Caki2 (cell line): ENCODE data around the gene SPEM3. TPM values are rescaled to one million over a fixed set of nuclear protein-coding genes. Genes with fewer than 3 reads are reported as not detected.
"Not testable (repeated sequence)": the region's sequence is repeated elsewhere in the genome, so short reads cannot be mapped to it uniquely, and the experiment has no call there.

ENCODE experiments used
- DNase-seq: peaks from one replicate; pipeline ENCODE4 v3.0.0-alpha.2; 2015; ENCODE audit warnings: low read depth
- in situ Hi-C: cut with HindIII; loops from 2 replicates; pipeline ENCODE4 v1.10.0; 2016; ENCODE audit warnings: low sequenced_read_pairs, low pct_unique_long_range_greater_than_20kb, mixed read lengths
- total RNA-seq: library from RNA; depleted of rRNA; stranded (reverse); fragments of >200 nt; shearing (Covaris generic); gene quantifications from 2 replicates; pipeline ENCODE4 v1.2.3, GENCODE V29; 2014; ENCODE audit warnings: low replicate concordance

SPEM3 gene
- total RNA-seq, 1 experiment from 2014 or later, result not detected

DNA sequence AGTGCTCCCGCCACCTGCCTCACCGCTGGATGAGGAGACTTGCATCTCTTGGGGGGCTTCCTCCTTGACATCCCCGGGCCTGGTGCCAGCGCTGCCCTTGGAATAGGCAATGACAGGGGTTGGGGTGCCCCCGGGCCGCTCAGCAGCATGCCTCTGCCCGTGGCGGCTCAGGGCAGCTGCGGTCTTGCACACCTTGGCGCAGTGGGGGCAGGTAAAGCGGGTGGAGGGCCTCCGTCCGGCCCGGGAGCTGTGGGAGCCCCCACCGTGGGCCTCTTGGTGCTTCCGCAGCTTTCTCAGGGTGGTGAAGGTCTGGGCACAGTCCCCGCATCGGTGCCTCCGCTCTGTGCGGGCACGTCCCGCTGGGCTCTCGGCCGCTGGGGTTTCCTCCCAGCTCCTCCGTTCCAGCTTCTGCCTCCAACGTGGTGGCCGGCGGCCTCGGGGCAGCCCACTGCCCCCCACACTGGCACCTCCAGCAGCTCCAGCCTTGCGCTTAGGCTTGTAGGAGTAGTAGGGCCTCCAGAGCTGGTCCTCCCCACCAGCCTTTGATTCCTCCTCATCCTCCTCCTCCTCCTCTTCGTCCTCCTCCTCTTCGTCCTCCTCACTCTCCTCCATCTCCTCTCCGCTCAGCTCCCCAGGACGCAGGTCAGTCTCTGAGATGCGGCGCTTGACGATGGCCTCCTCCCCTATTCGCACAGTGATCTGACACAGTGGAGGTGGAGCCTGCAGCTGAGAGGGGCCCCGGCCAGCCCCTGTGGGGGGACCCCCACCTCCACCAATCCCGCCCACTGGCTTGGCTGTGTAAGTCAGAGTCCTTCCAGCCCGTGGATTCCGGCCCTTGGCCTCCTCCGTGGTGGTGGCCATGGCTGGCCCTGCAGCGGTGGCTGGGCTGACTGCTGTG, 34.1 kb downstream of the SPEM3 start:
- in situ Hi-C loops, result no loop called here
- DNase-seq, result no peak

DNA sequence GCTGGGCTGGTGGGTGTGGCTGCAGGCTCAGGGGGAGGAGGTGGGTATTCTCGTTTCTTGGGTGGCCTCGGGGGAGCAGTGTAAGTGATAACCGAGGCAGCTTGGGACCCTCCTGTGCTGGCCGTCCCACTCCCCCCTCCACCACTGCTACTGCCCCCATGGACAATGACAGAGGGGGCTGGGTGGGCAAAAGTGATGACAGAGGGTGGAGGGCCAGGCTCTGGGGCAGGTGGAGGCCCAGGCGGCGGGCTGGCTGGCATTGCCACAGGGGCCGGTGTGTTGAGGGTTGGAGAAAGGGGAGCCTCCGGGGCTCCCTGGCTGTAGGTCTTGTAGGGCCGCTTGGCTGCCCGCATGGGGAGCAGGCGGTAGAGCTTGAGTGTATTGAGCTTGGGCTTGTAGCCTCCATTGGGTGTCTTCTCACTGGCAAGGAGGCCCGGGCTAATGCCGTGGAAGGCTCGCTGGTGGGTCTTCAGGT, 34.8 kb downstream of the SPEM3 start:
- DNase-seq, result no peak
- in situ Hi-C loops, result no loop called here

GRCh38 chr17:7464081-7464480, 35.4 kb downstream of the SPEM3 start:
- in situ Hi-C loops, result no loop called here
- DNase-seq, result no peak

DNA sequence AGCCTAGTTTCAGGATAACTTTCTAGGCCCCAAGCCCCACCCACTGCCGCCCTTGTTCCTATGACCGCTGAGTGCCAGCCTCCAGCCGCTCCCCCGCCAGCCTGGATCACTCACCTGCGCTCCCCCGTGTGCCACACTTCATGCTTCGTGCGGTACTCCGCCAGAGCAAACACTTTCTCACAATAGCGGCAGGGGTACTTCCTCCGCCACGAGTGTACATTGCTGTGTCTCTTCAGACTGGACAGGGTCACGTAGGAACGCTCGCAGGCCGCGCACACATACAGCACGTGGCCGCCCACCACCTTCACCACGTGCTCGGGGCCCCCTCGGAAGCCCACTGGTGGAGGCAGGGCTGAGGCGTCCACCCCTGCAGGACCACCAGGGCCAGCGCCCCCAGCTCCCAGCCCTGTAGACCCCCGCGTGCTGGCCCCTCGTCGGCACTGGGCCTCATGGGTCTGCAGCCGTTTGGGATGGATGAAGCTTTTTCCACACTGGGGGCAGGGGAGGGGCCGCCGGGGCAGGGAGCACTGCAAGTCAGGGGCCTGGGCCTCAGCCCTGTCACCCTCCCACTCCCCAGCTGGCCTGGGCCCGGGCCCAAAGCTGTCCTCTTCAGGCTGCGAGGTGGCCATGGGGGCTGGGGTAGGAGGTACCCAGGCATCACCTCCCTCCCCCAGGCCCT, 37.1 kb downstream of the SPEM3 start:
- in situ Hi-C loops, result no loop called here
- DNase-seq, result no peak

DNA sequence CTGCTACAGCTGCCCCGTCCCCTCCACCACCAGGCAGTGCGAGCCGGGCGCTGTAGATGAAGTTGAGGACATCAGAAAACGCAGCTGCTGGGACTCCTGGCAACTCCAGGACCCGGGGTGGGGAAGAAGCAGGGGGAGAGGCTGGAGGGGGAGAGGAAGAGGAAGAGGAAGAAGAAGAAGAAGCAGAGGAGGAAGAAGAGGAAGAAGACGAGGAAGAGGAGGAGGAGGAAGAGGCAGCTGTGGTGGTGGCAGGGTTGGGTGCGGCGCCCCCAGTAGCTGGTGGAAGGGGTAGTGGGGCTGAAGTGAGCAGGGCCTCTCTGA, 37.6 kb downstream of the SPEM3 start:
- in situ Hi-C loops, result no loop called here
- DNase-seq, result no peak

DNA sequence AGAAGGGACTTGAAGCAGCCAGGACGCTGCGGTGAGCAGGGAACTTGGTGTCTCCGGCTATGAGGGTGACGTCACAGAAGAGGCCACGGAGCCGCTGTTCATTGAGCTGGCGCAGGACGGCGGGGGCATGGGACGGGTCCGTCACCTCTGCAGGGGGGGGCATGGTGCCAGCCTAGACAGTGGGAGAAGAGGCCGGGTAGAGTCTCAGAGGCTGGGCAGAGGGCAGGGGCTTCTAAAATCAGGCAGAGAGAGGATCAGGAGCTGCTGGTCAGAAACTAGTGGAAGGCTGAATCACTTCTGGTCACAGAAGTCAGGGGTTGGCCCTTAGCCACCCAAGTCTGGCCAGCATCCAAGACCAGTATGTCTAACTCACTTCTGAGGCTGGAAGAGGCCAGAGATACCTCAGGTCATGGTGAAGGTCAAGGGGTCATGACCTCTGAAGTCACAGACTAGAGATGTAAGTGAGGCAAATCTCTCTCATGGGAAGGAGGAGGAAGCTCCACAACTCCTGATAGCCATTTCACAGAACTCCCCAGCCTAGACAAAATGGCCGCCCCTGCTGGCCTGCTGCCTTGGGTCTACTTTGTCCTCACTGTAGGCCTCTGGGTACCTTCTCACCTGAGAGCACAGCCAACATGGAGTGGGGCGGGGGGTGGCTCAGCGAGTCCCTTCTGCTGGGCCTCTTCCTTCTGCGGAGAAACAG, 38.1 kb downstream of the SPEM3 start:
- in situ Hi-C loops, result no loop called here
- no peak for DNase-seq

- DNase-seq, result no peak
- in situ Hi-C loops, result no loop called here
Observed at GRCh38 chr17:7467498-7467897, 38.8 kb downstream of the SPEM3 start.

- in situ Hi-C loops, result no loop called here
- DNase-seq, result no peak
Observed at GRCh38 chr17:7468290-7468689, 39.6 kb downstream of the SPEM3 start.

DNA sequence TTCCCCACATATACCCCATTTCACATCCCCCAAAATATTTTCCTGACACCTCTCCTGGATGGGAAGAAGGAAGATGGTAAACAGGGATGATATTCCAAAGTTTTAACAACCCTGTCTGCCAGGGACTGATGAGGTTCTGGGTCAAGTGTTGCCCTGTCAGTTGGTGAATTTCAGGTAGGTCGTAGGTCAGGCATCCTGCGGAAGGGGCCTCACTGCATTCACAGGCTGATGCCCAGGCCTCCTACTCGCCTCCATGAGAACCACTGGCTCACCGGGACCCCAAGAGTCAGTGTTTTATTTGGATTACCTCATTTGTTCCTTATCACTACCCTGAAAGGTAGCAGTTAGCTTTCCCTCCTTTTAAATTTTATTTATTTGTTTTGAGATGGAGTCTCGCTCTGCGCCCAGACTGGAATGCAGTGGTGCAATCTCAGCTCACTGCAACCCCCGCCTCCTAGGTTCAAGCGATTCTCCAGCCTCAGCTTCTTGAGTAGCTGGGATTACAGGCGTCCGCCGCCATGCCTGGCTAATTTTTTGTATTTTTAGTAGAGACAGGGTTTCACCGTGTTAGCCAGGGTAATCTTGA, 40.2 kb downstream of the SPEM3 start:
- in situ Hi-C loops, result no loop called here

GRCh38 chr17:7469843-7470242, 41.2 kb downstream of the SPEM3 start:
- in situ Hi-C loops, result not testable (repeated sequence)

More for the DNA sequence above, 40.2 kb downstream of the SPEM3 start:
- DNase-seq, result no peak

DNA sequence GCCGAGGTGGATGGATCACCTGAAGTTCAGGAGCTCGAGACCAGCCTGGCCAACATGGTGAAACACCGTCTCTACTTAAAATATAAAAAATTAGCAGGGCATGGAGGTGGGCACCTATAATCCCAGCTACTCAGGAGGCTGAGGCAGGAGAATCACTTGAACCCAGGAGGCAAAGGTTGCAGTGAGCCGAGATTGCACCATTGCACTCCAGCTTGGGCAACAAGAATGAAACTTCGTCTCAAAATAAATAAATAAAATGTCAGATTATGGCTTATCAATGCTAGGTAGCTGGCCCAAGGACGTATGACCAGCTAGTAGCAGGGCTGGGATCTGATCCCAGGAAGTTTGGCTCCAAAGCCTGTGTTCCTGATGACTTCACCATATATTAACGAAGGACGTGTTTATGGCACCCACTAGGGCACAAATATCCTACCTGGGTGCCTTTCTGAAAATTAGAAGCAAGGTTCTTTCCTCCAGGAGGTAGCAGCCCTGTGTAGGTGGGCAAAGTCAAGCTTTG, 41.9 kb downstream of the SPEM3 start:
- in situ Hi-C loops, DNase-seq: not testable (repeated sequence)

More at GRCh38 chr17:7469843-7470242, 41.2 kb downstream of the SPEM3 start:
- not testable (repeated sequence) for DNase-seq

DNA sequence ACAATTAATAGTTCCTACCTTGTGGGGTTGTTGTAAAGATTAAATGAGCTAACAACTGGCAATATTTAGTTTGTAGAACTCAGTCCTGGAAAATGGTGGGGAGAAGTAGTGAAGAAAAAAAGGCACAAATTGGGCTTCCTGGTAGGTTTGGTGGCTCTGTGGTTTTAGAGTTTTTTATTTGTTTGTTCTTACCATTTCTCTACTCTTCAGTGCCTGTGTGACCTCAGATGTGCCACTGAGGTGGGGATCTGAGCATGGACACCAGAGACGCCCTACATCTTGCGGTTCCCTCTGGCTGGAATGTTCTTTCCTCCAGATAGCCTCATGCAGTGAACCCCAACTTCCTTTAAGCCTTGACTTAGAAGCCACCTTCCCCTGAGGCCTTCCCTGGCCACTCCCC, 43.1 kb downstream of the SPEM3 start:
- in situ Hi-C loops, result no loop called here
- DNase-seq, result no peak

GRCh38 chr17:7474767-7475166, 46.1 kb downstream of the SPEM3 start:
- DNase-seq, in situ Hi-C loops: not testable (repeated sequence)

GRCh38 chr17:7475764-7476422, 47.2 kb downstream of the SPEM3 start:
- in situ Hi-C loops, result no loop called here
- DNase-seq, result no peak

GRCh38 chr17:7476494-7476893, 47.8 kb downstream of the SPEM3 start:
- peak; percentile 28 for DNase-seq
- in situ Hi-C loops, result no loop called here

GRCh38 chr17:7476951-7477350, 48.3 kb downstream of the SPEM3 start:
- no peak for DNase-seq
- in situ Hi-C loops, result no loop called here

GRCh38 chr17:7477392-7478275, 49.0 kb downstream of the SPEM3 start:
- no peak for DNase-seq
- in situ Hi-C loops, result no loop called here
